ENCODE measurements around the gene HMGB3.
"Not testable (repeated sequence)": the region's sequence is repeated elsewhere in the genome, so short reads cannot be mapped to it uniquely, and the experiment has no call there.

Gene HMGB3

GRCh38 chrX:150977411-150978162 lies 5.5 kb upstream of the HMGB3 start:
- DNase-seq: no peak

GRCh38 chrX:150980186-150980585 lies 2.9 kb upstream of the HMGB3 start:
- no peak for DNase-seq

- no peak for DNase-seq
Measured at GRCh38 chrX:150980711-150981110, 2.4 kb upstream of the HMGB3 start.

- DNase-seq: no peak
Measured at GRCh38 chrX:150982235-150982787, 824 bp upstream of the HMGB3 start.

GRCh38 chrX:150983521-150984168 lies 510 bp downstream of the HMGB3 start:
- no peak for DNase-seq

- DNase-seq: no peak
Measured at GRCh38 chrX:150984169-150984824, 1.2 kb downstream of the HMGB3 start.

- not testable (repeated sequence) for DNase-seq
Measured at GRCh38 chrX:150987687-150988086, 4.6 kb downstream of the HMGB3 start.

- DNase-seq: no peak
Measured at GRCh38 chrX:150989420-150989819, 6.3 kb downstream of the HMGB3 start.

GRCh38 chrX:150990910-150991309 lies 7.8 kb downstream of the HMGB3 start:
- DNase-seq: no peak

- DNase-seq: no peak
Measured at GRCh38 chrX:151000861-151001331, 17.8 kb downstream of the HMGB3 start.

GRCh38 chrX:151004085-151004484 lies 20.9 kb downstream of the HMGB3 start:
- no peak for DNase-seq

- no peak for DNase-seq
Measured at GRCh38 chrX:151006410-151007109, 23.4 kb downstream of the HMGB3 start.

- DNase-seq: no peak
Measured at GRCh38 chrX:151009582-151009981, 26.4 kb downstream of the HMGB3 start.

- DNase-seq: no peak
Measured at GRCh38 chrX:151013164-151013743, 30.1 kb downstream of the HMGB3 start.

- DNase-seq: no peak
Measured at GRCh38 chrX:151015684-151016083, 32.5 kb downstream of the HMGB3 start.

GRCh38 chrX:151019856-151020255 lies 36.7 kb downstream of the HMGB3 start:
- DNase-seq: peak; percentile 8

- no peak for DNase-seq
Measured at GRCh38 chrX:151030845-151031244, 47.7 kb downstream of the HMGB3 start.

GRCh38 chrX:151031391-151031975 lies 48.3 kb downstream of the HMGB3 start:
- DNase-seq: no peak

GRCh38 chrX:151039351-151039750 lies 56.2 kb downstream of the HMGB3 start:
- no peak for DNase-seq
